ENCODE results near the gene CNNM4. TPM values are rescaled to one million over a fixed set of nuclear protein-coding genes. Genes with fewer than 3 reads are reported as not detected.

The CNNM4 gene
- total RNA-seq: 1 to 10 TPM; 6.5 TPM

- DNase-seq (ENCODE audit: low spot score) (peak; percentile 70), ATAC-seq (ENCODE audit: insufficient number of reproducible peaks, low FRiP score, low read depth) (peak; percentile 75)
- no peaks in the 10 kb centered on the region for H3K36me3 ChIP-seq
- TF ChIP-seq CTCF (IDR thresholded peaks at IDR 0.05): no peak
- no peaks in the 10 kb centered on the region for H3K9me3 ChIP-seq
- peak within 1 kb of the TSS; percentile 58 to 60 for H3K27ac ChIP-seq
- H3K4me3 ChIP-seq: peak within 1 kb of the TSS; percentile 83
- no peaks in the 10 kb centered on the region for H3K27me3 ChIP-seq (replicated peaks; ENCODE audit: insufficient read depth)
- H3K4me1 ChIP-seq (ENCODE audit: control insufficient read depth in 1 of 2, low read depth in 2 of 2): peaks cover 21 to 50% of the 10 kb centered on the region in 2 donors
Observed at GRCh38 chr2:96760036-96760985, at the start of gene CNNM4. CNNM4 (plus strand) TSS chr2:96760902; CDS start chr2:96761000, 98 bp downstream.

GRCh38 chr2:96710985-96711384 lies 49.7 kb upstream of the CNNM4 start:
- Histone ChIP-seq H3K36me3 (peaks cover 43% of the 10 kb centered on the region), H3K4me1 (ENCODE audit: control insufficient read depth in 1 of 2, low read depth in 2 of 2) (no peaks in the 10 kb centered on the region), H3K27me3 (replicated peaks; ENCODE audit: insufficient read depth) (no peaks in the 10 kb centered on the region), H3K9me3 (no peaks in the 10 kb centered on the region), H3K4me3 (no peak overlapping the region), H3K27ac (no peak overlapping the region)
- TF ChIP-seq CTCF (IDR thresholded peaks at IDR 0.05): no peak
- DNase-seq (ENCODE audit: low spot score) (no peak), ATAC-seq (ENCODE audit: insufficient number of reproducible peaks, low FRiP score, low read depth) (no peak)

- no peak overlapping the region for H3K27ac ChIP-seq
- no peak for ATAC-seq (ENCODE audit: insufficient number of reproducible peaks, low FRiP score, low read depth)
- peaks cover 11% of the 10 kb centered on the region for H3K36me3 ChIP-seq
Observed at GRCh38 chr2:96715658-96716057, 45.0 kb upstream of the CNNM4 start.

GRCh38 chr2:96716388-96716787 lies 44.3 kb upstream of the CNNM4 start:
- no peak overlapping the region for H3K27ac ChIP-seq
- TF ChIP-seq CTCF (IDR thresholded peaks at IDR 0.05): no peak
- H3K27me3 ChIP-seq (replicated peaks; ENCODE audit: insufficient read depth): no peaks in the 10 kb centered on the region
- DNase-seq (ENCODE audit: low spot score) (no peak), ATAC-seq (ENCODE audit: insufficient number of reproducible peaks, low FRiP score, low read depth) (no peak)
- H3K4me3 ChIP-seq: no peak overlapping the region
- H3K36me3 ChIP-seq: peaks cover 5% of the 10 kb centered on the region
- no peaks in the 10 kb centered on the region for H3K4me1 ChIP-seq (ENCODE audit: control insufficient read depth in 1 of 2, low read depth in 2 of 2)
- no peaks in the 10 kb centered on the region for H3K9me3 ChIP-seq

More at GRCh38 chr2:96715658-96716057, 45.0 kb upstream of the CNNM4 start:
- Histone ChIP-seq H3K27me3 (replicated peaks; ENCODE audit: insufficient read depth) (no peaks in the 10 kb centered on the region), H3K9me3 (no peaks in the 10 kb centered on the region), H3K4me1 (ENCODE audit: control insufficient read depth in 1 of 2, low read depth in 2 of 2) (no peaks in the 10 kb centered on the region), H3K4me3 (no peak overlapping the region)
- TF ChIP-seq CTCF (IDR thresholded peaks at IDR 0.05): no peak
- DNase-seq (ENCODE audit: low spot score): no peak

- Histone ChIP-seq H3K4me3 (no peak overlapping the region), H3K27me3 (replicated peaks; ENCODE audit: insufficient read depth) (no peaks in the 10 kb centered on the region), H3K4me1 (ENCODE audit: control insufficient read depth in 1 of 2, low read depth in 2 of 2) (no peaks in the 10 kb centered on the region), H3K9me3 (no peaks in the 10 kb centered on the region), H3K27ac (no peak overlapping the region), H3K36me3 (peaks cover 22% of the 10 kb centered on the region)
- ATAC-seq (ENCODE audit: insufficient number of reproducible peaks, low FRiP score, low read depth): no peak
- no peak for TF ChIP-seq CTCF (IDR thresholded peaks at IDR 0.05)
- no peak for DNase-seq (ENCODE audit: low spot score)
Observed at GRCh38 chr2:96726131-96726530, 34.6 kb upstream of the CNNM4 start.
